DND-41 (cell line): ENCODE data around the gene DUSP1.

ENCODE experiments used
- ATAC-seq: fragments of 200-7000 bp; cut with Tn5 transposase; 3 replicates; pipeline ENCODE4 v1.9.1; 2021; ENCODE audit warnings: low read depth; ENCODE audit not compliant: insufficient read depth
- DNase-seq: peaks from one replicate; pipeline ENCODE4 v3.0.0-alpha.2; 2020
- H2AFZ ChIP-seq: 2 replicates; pipeline ENCODE4 v1.6.0; 2012; ENCODE audit warnings: low read depth, low read length
- H3K27ac ChIP-seq: 2 replicates; pipeline ENCODE4 v1.5.1; 2012; ENCODE audit warnings: low read length, inconsistent platforms
- H3K27me3 ChIP-seq: fragments of 200-600 bp; sonication (generic); 2 replicates; pipeline ENCODE4 v1.6.0; 2012; ENCODE audit warnings: low read length, mild to moderate bottlenecking, inconsistent platforms; ENCODE audit not compliant: insufficient read depth, poor library complexity
- H3K36me3 ChIP-seq: 2 replicates; pipeline ENCODE4 v1.5.1; 2012; ENCODE audit warnings: low read length, inconsistent platforms; ENCODE audit not compliant: insufficient read depth
- H3K4me1 ChIP-seq: 2 replicates; pipeline ENCODE4 v1.5.1; 2012; ENCODE audit warnings: mild to moderate bottlenecking, low read length; ENCODE audit not compliant: insufficient read depth
- H3K4me2 ChIP-seq: 2 replicates; pipeline ENCODE4 v1.6.0; 2012; ENCODE audit warnings: mild to moderate bottlenecking, moderate library complexity, low read length, inconsistent platforms; ENCODE audit not compliant: insufficient read depth
- H3K4me3 ChIP-seq, 2 experiments: fragments of 200-600 bp in 1 of 2; shearing (Covaris generic) in 1 of 2; 2 replicates each; pipeline ENCODE4 v1.5.1; 2012 to 2016; ENCODE audit warnings: inconsistent platforms in 2 of 2, low read length in 2 of 2, mild to moderate bottlenecking in 2 of 2, low read depth in 1 of 2, moderate library complexity in 1 of 2
- H3K79me2 ChIP-seq: 2 replicates; pipeline ENCODE4 v1.6.0; 2012; ENCODE audit warnings: low read length, inconsistent platforms; ENCODE audit not compliant: insufficient read depth
- H3K9ac ChIP-seq: 2 replicates; pipeline ENCODE4 v1.6.0; 2012; ENCODE audit warnings: low read depth, mild to moderate bottlenecking, inconsistent platforms, low read length, moderate library complexity
- H3K9me3 ChIP-seq: 2 replicates; pipeline ENCODE4 v1.5.1; 2012; ENCODE audit warnings: low read length, moderate library complexity, mild to moderate bottlenecking, inconsistent platforms; ENCODE audit not compliant: insufficient read depth, severe bottlenecking
- H4K20me1 ChIP-seq: 2 replicates; pipeline ENCODE4 v1.6.0; 2012; ENCODE audit warnings: low read length; ENCODE audit not compliant: insufficient read depth
- EZH2 ChIP-seq: IDR thresholded peaks from 3 replicates; pipeline ENCODE4 v1.6.1; 2012; ENCODE audit warnings: borderline replicate concordance, low read depth, mild to moderate bottlenecking, moderate library complexity, low read length, inconsistent platforms; ENCODE audit not compliant: severe bottlenecking
- TF ChIP-seq, protein P1 (sequence below): IDR thresholded peaks from 2 replicates; pipeline ENCODE4 v1.5.1; 2012; ENCODE audit warnings: borderline replicate concordance, low read length, moderate library complexity, mild to moderate bottlenecking; ENCODE audit not compliant: poor library complexity, severe bottlenecking; ENCODE audit errors: extremely low read depth

DUSP1 gene

DNA sequence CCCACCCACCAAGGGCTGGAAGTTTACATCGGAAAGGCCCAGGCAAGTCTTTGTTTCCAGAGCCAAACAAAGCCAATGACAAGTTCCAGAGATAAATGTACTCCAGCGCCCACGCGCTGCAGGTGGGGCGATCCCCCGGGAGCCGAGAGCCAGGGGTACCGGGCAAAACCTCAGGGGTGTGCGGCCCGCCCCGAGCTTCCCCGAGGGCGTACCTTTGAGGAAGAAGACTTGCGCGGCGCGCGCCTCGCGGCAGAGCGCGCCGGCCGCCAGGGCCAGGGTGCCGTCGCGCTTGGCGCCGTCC lies 671 bp downstream of the DUSP1 start:
- TF ChIP-seq, protein P1, sequence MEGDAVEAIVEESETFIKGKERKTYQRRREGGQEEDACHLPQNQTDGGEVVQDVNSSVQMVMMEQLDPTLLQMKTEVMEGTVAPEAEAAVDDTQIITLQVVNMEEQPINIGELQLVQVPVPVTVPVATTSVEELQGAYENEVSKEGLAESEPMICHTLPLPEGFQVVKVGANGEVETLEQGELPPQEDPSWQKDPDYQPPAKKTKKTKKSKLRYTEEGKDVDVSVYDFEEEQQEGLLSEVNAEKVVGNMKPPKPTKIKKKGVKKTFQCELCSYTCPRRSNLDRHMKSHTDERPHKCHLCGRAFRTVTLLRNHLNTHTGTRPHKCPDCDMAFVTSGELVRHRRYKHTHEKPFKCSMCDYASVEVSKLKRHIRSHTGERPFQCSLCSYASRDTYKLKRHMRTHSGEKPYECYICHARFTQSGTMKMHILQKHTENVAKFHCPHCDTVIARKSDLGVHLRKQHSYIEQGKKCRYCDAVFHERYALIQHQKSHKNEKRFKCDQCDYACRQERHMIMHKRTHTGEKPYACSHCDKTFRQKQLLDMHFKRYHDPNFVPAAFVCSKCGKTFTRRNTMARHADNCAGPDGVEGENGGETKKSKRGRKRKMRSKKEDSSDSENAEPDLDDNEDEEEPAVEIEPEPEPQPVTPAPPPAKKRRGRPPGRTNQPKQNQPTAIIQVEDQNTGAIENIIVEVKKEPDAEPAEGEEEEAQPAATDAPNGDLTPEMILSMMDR, result no peak
- TF ChIP-seq EZH2, result no peak
- ATAC-seq (peak; percentile 45), DNase-seq (peak; percentile 45)
- Histone ChIP-seq H3K27ac (peak overlapping the region; percentile 76), H3K79me2 (peaks cover 15% of the 10 kb centered on the region), H3K9me3 (no peaks in the 10 kb centered on the region), H2AFZ (peak overlapping the region; percentile 77), H4K20me1 (peaks cover 19% of the 10 kb centered on the region), H3K4me3 (peak overlapping the region; percentile 46 to 96; a peak in 3 of 4 replicates), H3K4me1 (peaks cover 47% of the 10 kb centered on the region), H3K4me2 (peak overlapping the region; percentile 97), H3K27me3 (no peaks in the 10 kb centered on the region), H3K9ac (peak overlapping the region; percentile 91), H3K36me3 (peaks cover 19% of the 10 kb centered on the region)

DNA sequence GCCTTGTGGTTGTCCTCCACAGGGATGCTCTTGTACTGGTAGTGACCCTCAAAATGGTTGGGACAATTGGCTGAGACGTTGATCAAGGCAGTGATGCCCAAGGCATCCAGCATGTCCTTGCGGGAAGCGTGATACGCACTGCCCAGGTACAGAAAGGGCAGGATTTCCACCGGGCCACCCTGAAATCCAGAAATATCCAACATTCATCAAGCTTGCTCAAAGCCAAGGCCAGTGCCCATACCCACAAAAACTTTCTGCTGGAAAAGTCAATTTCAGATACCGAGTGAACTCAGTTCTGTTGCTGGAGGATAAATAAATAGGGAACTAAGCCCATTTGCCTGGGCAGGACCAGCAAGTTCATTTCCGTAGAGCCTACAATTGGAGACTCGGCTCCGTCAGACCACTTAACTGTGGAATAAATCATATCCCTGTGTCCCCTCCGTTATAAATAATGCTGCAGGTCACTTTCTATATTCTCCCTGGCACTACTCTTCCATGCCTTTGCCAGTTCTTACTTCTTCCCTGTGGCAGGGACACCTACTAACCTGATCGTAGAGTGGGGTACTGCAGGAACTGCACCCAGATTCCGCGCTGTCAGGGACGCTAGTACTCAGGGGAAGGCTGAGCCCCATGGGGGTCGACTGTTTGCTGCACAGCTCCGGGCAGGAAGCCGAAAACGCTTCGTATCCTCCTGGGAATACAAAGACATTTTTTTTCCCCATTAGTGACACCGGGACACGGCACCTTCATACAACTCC lies 1.2 kb downstream of the DUSP1 start:
- peaks cover 19% of the 10 kb centered on the region for H3K36me3 ChIP-seq
- TF ChIP-seq EZH2, result no peak
- TF ChIP-seq, protein P1, result no peak
- peak overlapping the region; percentile 76; the same call in 1 of the 2 replicates for H3K27ac ChIP-seq
- no peaks in the 10 kb centered on the region for H3K9me3 ChIP-seq
- H3K27me3 ChIP-seq, result no peaks in the 10 kb centered on the region
- peaks cover 19% of the 10 kb centered on the region for H4K20me1 ChIP-seq
- peak overlapping the region; percentile 77 for H2AFZ ChIP-seq
- peaks cover 50% of the 10 kb centered on the region for H3K4me1 ChIP-seq
- H3K79me2 ChIP-seq, result peaks cover 15% of the 10 kb centered on the region
- no peak for ATAC-seq
- H3K9ac ChIP-seq, result peak overlapping the region; percentile 91
- H3K4me3 ChIP-seq, result peak overlapping the region; percentile 46 to 96; a peak in 3 of 4 replicates
- peak overlapping the region; percentile 97 for H3K4me2 ChIP-seq
- no peak for DNase-seq

DNA sequence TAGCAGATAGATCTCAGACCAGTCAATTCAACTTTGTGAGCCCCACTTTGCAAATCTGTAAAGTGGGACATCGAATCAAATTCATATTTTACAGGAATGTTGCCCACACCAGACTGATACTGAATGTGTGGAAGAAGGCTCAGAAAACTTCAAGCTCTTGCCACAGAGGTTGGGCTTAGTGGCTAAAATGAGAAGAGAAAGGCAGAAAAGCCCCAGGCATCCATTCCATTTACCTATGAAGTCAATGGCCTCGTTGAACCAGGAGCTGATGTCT lies 1.7 kb downstream of the DUSP1 start:
- TF ChIP-seq, protein P1, result no peak
- TF ChIP-seq EZH2, result no peak
- Histone ChIP-seq H3K79me2 (peaks cover 15% of the 10 kb centered on the region), H4K20me1 (peaks cover 19% of the 10 kb centered on the region), H3K36me3 (peaks cover 19% of the 10 kb centered on the region), H3K27me3 (no peaks in the 10 kb centered on the region), H3K27ac (no peak overlapping the region), H3K4me2 (peak overlapping the region; percentile 97), H3K4me3 (peak overlapping the region in 1 of 2 experiments; percentile 96; a peak in 2 of 4 replicates), H3K4me1 (peaks cover 54% of the 10 kb centered on the region), H3K9me3 (no peaks in the 10 kb centered on the region), H3K9ac (no peak overlapping the region; the same call in 1 of the 2 replicates), H2AFZ (no peak overlapping the region)
- ATAC-seq, result no peak
- DNase-seq, result no peak
